ENCODE measurements around the gene STXBP5. TPM values are rescaled to one million over a fixed set of nuclear protein-coding genes. Genes with fewer than 3 reads are reported as not detected.

The STXBP5 gene
- total RNA-seq, 6 experiments from 2014 or later, result 29.5 to 36.2 (median 32.1) TPM

- no peak for DNase-seq
- Mint-ChIP-seq H3K27me3 (ENCODE audit: insufficient read depth) (no peaks in the 10 kb centered on the region), H3K9me3 (no peaks in the 10 kb centered on the region), H3K4me3 (no peak overlapping the region), H3K27ac (no peak overlapping the region), H3K4me1 (ENCODE audit: low read depth) (no peaks in the 10 kb centered on the region), H3K36me3 (ENCODE audit: low read depth) (peaks cover 26% of the 10 kb centered on the region)
- TF ChIP-seq CTCF (IDR thresholded peaks at IDR 0.05), result no peak
These were observed 127.2 kb downstream of the STXBP5 start for GRCh38 chr6:147331401-147331800.

GRCh38 chr6:147337921-147338320 is 133.7 kb downstream of the STXBP5 start:
- peaks cover 6% of the 10 kb centered on the region for H3K36me3 Mint-ChIP-seq (ENCODE audit: low read depth)
- no peak overlapping the region for H3K4me3 Mint-ChIP-seq
- H3K4me1 Mint-ChIP-seq (ENCODE audit: low read depth), result no peaks in the 10 kb centered on the region
- no peaks in the 10 kb centered on the region for H3K9me3 Mint-ChIP-seq
- DNase-seq, result no peak
- no peak for TF ChIP-seq CTCF (IDR thresholded peaks at IDR 0.05)
- H3K27ac Mint-ChIP-seq, result no peak overlapping the region
- H3K27me3 Mint-ChIP-seq (ENCODE audit: insufficient read depth), result no peaks in the 10 kb centered on the region

- no peaks in the 10 kb centered on the region for H3K4me1 Mint-ChIP-seq (ENCODE audit: low read depth)
- TF ChIP-seq CTCF (IDR thresholded peaks at IDR 0.05), result no peak
- H3K9me3 Mint-ChIP-seq, result no peaks in the 10 kb centered on the region
- DNase-seq, result no peak
- no peak overlapping the region for H3K27ac Mint-ChIP-seq
- H3K4me3 Mint-ChIP-seq, result no peak overlapping the region
- H3K27me3 Mint-ChIP-seq (ENCODE audit: insufficient read depth), result no peaks in the 10 kb centered on the region
- peaks cover 25% of the 10 kb centered on the region for H3K36me3 Mint-ChIP-seq (ENCODE audit: low read depth)
These were observed 137.3 kb downstream of the STXBP5 start for GRCh38 chr6:147341486-147341885.

- no peaks in the 10 kb centered on the region for H3K27me3 Mint-ChIP-seq (ENCODE audit: insufficient read depth)
- DNase-seq, result no peak
- no peak overlapping the region for H3K4me3 Mint-ChIP-seq
- peaks cover 19% of the 10 kb centered on the region for H3K36me3 Mint-ChIP-seq (ENCODE audit: low read depth)
- no peaks in the 10 kb centered on the region for H3K9me3 Mint-ChIP-seq
- TF ChIP-seq CTCF (IDR thresholded peaks at IDR 0.05), result no peak
- H3K27ac Mint-ChIP-seq, result no peak overlapping the region
- H3K4me1 Mint-ChIP-seq (ENCODE audit: low read depth), result no peaks in the 10 kb centered on the region
These were observed 141.7 kb downstream of the STXBP5 start for GRCh38 chr6:147345902-147346301.

- H3K36me3 Mint-ChIP-seq (ENCODE audit: low read depth), result peaks cover 19% of the 10 kb centered on the region
- no peaks in the 10 kb centered on the region; the same call in 1 of the 2 replicates for H3K27me3 Mint-ChIP-seq (ENCODE audit: insufficient read depth)
- H3K4me3 Mint-ChIP-seq, result no peak overlapping the region
- no peak overlapping the region for H3K27ac Mint-ChIP-seq
- no peaks in the 10 kb centered on the region for H3K4me1 Mint-ChIP-seq (ENCODE audit: low read depth)
- no peaks in the 10 kb centered on the region for H3K9me3 Mint-ChIP-seq
- no peak for TF ChIP-seq CTCF (IDR thresholded peaks at IDR 0.05)
- no peak for DNase-seq
These were observed 143.1 kb downstream of the STXBP5 start for GRCh38 chr6:147347179-147347881.

Measured in HFFc6 (cell line).